Nephron (organoid): Measurements from ENCODE around the gene INS.
A peak's percentile ranks its signal among the peaks of the same experiment; 100 is the strongest.

Experiments
- H3K27ac Mint-ChIP-seq, 3 experiments: 2 replicates each; pipeline ENCODE4 v1.8.0; 2020; ENCODE audit warnings: mixed read lengths in 3 of 3, mild to moderate bottlenecking in 2 of 3, moderate library complexity in 1 of 3
- H3K27me3 Mint-ChIP-seq: 2 replicates; pipeline ENCODE4 v1.8.0; 2021; ENCODE audit warnings: low read depth, mild to moderate bottlenecking, moderate library complexity, mixed read lengths
- H3K36me3 Mint-ChIP-seq: 2 replicates; pipeline ENCODE4 v1.8.0; 2020; ENCODE audit warnings: low read depth, mixed read lengths
- H3K4me1 Mint-ChIP-seq: 2 replicates; pipeline ENCODE4 v1.8.0; 2020; ENCODE audit warnings: mixed read lengths
- H3K4me3 Mint-ChIP-seq, 3 experiments: 2 replicates each; pipeline ENCODE4 v1.8.0; 2020; ENCODE audit warnings: mild to moderate bottlenecking in 3 of 3, mixed read lengths in 3 of 3, moderate library complexity in 2 of 3
- H3K9me3 Mint-ChIP-seq: 2 replicates; pipeline ENCODE4 v1.8.0; 2020; ENCODE audit warnings: mixed read lengths
- TF ChIP-seq, protein P1 (sequence below), 3 experiments: fragments of 200-600 bp; sonication (generic); IDR thresholded peaks; one replicate each; pipeline ENCODE4 v1.5.0; 2021; ENCODE audit warnings: antibody characterized with exemption in 3 of 3; ENCODE audit not compliant: unreplicated experiment in 3 of 3

INS gene

GRCh38 chr11:2133241-2134021 is 27.6 kb downstream of the INS start:
- H3K9me3 Mint-ChIP-seq: no peaks in the 10 kb centered on the region

DNA sequence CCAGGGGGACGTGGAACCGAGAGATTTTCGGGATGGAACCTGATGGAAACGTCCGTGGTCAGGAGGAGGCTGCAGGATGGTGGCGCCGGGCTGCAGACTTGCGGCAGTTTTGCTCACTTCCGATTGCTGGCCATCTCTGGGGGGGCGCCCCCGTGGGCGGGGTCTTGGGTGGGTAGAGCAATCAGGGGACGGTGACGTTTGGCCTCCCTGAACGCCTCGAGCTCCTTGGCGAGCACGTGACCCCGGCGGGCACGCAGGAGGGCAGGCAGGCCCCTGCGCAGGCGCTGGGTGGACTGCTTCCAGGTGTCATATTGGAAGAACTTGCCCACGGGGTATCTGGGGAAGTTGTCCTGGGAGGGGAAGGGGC is 28.2 kb downstream of the INS start:
- H3K27ac Mint-ChIP-seq: peak overlapping the region; percentile 16 to 90 (median 63)
- H3K4me1 Mint-ChIP-seq: peaks cover 31% of the 10 kb centered on the region
- peaks cover 67% of the 10 kb centered on the region for H3K27me3 Mint-ChIP-seq
- H3K36me3 Mint-ChIP-seq: peaks cover 51% of the 10 kb centered on the region
- H3K4me3 Mint-ChIP-seq: peak overlapping the region; percentile 69 to 73 (median 72)
- TF ChIP-seq, protein P1, sequence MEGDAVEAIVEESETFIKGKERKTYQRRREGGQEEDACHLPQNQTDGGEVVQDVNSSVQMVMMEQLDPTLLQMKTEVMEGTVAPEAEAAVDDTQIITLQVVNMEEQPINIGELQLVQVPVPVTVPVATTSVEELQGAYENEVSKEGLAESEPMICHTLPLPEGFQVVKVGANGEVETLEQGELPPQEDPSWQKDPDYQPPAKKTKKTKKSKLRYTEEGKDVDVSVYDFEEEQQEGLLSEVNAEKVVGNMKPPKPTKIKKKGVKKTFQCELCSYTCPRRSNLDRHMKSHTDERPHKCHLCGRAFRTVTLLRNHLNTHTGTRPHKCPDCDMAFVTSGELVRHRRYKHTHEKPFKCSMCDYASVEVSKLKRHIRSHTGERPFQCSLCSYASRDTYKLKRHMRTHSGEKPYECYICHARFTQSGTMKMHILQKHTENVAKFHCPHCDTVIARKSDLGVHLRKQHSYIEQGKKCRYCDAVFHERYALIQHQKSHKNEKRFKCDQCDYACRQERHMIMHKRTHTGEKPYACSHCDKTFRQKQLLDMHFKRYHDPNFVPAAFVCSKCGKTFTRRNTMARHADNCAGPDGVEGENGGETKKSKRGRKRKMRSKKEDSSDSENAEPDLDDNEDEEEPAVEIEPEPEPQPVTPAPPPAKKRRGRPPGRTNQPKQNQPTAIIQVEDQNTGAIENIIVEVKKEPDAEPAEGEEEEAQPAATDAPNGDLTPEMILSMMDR (IDR thresholded peaks at IDR 0.05; ENCODE audit: unreplicated experiment in 3 of 3): no peak
- H3K9me3 Mint-ChIP-seq: no peaks in the 10 kb centered on the region

More at GRCh38 chr11:2133241-2134021, 27.6 kb downstream of the INS start:
- Mint-ChIP-seq H3K4me3 (peak overlapping the region; percentile 69 to 73 (median 72)), H3K27ac (peak overlapping the region; percentile 16 to 90 (median 50)), H3K27me3 (peaks cover 69% of the 10 kb centered on the region), H3K4me1 (peaks cover 31% of the 10 kb centered on the region), H3K36me3 (peaks cover 51% of the 10 kb centered on the region)
- TF ChIP-seq, protein P1 (IDR thresholded peaks at IDR 0.05; ENCODE audit: unreplicated experiment in 3 of 3): no peak

DNA sequence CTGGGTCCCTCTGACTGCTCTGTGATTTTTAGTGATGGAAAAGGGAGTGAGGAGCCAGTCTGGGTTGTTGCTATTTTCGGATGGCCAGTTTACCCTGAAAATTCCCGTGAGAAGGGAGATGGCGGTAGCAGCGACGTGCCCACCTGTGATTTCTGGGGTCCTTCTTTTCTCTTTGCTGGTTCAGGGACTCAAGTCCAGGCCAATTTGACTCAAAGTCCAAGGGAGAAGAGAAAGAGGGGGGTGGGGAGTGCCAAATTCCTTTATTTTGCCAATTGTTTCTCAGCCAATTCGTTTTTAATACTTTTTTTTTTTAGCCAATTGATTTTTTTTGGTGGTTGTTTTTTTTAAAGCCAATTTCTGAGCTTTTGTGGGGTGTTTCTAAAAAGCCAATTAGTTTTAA is 28.8 kb downstream of the INS start:
- peaks cover 51% of the 10 kb centered on the region for H3K36me3 Mint-ChIP-seq
- H3K9me3 Mint-ChIP-seq: no peaks in the 10 kb centered on the region
- peaks cover 31% of the 10 kb centered on the region for H3K4me1 Mint-ChIP-seq
- peak overlapping the region; percentile 63 to 90 (median 72) for H3K27ac Mint-ChIP-seq
- peaks cover 61% of the 10 kb centered on the region for H3K27me3 Mint-ChIP-seq
- TF ChIP-seq, protein P1 (IDR thresholded peaks at IDR 0.05; ENCODE audit: unreplicated experiment in 3 of 3): no peak
- H3K4me3 Mint-ChIP-seq: peak overlapping the region; percentile 48 to 66 (median 58)

DNA sequence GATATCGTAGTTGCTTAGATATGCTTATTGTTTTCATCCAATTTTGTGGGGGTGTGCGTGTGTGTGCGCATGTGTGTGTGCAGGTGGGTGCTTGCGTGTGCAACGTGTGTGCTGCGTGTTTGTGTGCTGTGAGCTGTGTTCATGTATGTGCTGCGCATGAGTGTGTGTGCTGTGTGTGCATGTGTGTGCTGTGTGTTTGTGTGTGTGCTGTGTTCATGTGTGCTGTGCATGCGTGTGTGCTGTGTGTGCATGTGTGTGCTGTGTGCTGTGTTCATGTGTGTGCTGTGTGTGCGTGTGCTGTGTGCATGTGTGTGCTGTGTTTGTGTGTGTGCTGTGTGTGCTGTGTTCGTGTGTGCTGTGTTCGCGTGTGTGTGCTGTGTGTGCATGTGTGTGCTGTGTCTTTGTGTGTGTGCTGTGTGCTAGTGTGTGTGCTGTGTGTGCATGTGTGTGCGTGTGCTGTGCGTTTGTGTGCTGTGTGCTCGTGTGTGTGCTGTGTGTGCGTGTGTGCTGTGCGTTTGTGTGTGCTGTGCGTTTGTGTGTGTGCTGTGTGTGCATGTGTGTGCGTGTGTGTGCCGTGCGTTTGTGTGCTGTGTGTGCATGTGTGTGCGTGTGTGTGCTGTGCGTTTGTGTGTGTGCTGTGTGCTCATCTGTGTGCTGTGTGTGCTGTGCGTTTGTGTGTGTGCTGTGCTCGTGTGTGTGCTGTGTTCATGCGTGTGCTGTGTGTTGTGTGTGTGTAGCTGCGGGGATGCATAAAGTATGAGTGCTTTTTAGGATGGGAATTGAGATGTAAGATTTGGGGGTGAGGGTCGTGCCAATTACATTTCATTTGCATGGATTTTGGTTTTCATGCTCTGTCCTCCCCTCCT is 29.4 kb downstream of the INS start:
- peak overlapping the region; percentile 25 to 58 (median 48) for H3K4me3 Mint-ChIP-seq
- H3K36me3 Mint-ChIP-seq: peaks cover 51% of the 10 kb centered on the region
- peaks cover 55% of the 10 kb centered on the region for H3K27me3 Mint-ChIP-seq
- no peaks in the 10 kb centered on the region for H3K9me3 Mint-ChIP-seq
- TF ChIP-seq, protein P1 (IDR thresholded peaks at IDR 0.05; ENCODE audit: unreplicated experiment in 3 of 3): no peak
- peaks cover 31% of the 10 kb centered on the region for H3K4me1 Mint-ChIP-seq
- H3K27ac Mint-ChIP-seq: peak overlapping the region; percentile 63 to 90 (median 72)

GRCh38 chr11:2130881-2131352 is 30.1 kb downstream of the INS start:
- Mint-ChIP-seq H3K4me1 (peaks cover 27% of the 10 kb centered on the region), H3K27me3 (peaks cover 48% of the 10 kb centered on the region), H3K27ac (peak overlapping the region; percentile 63 to 90 (median 72)), H3K4me3 (peak overlapping the region; percentile 25 to 58 (median 48)), H3K9me3 (no peaks in the 10 kb centered on the region), H3K36me3 (peaks cover 44% of the 10 kb centered on the region)
- TF ChIP-seq, protein P1 (IDR thresholded peaks at IDR 0.05; ENCODE audit: unreplicated experiment in 3 of 3): no peak
